Neutrophil (primary cell): ENCODE results near the gene GLIS1.

Experiments
- H3K27ac ChIP-seq: fragments of 200-600 bp; sonication (generic); 2 replicates; pipeline ENCODE4 v1.5.1; 2016; ENCODE audit warnings: mild to moderate bottlenecking, moderate library complexity
- H3K27me3 ChIP-seq: fragments of 200-600 bp; sonication (generic); 2 replicates; pipeline ENCODE4 v1.6.0; 2016; ENCODE audit warnings: mild to moderate bottlenecking
- H3K36me3 ChIP-seq: fragments of 200-600 bp; sonication (generic); 2 replicates; pipeline ENCODE4 v1.5.1; 2017
- H3K4me1 ChIP-seq, 2 experiments: fragments of 200-600 bp in 1 of 2; sonication (generic) in 1 of 2; 1 replicate in 1 of 2; 2 replicates in 1 of 2; pipeline versions ENCODE4 v1.5.1 to v1.6.1; 2013 to 2016; ENCODE audit warnings: low read depth in 1 of 2, low read length in 1 of 2, mild to moderate bottlenecking in 1 of 2, moderate library complexity in 1 of 2; ENCODE audit not compliant: control insufficient read depth in 1 of 2, insufficient read depth in 1 of 2
- H3K4me3 ChIP-seq, 2 experiments: fragments of 200-600 bp in 1 of 2; sonication (generic) in 1 of 2; 1 replicate in 1 of 2; 2 replicates in 1 of 2; pipeline ENCODE4 v1.5.1; 2013 to 2016; ENCODE audit warnings: low read depth in 1 of 2, low read length in 1 of 2, mild to moderate bottlenecking in 1 of 2, moderate library complexity in 1 of 2
- H3K9me3 ChIP-seq: fragments of 200-600 bp; sonication (generic); 2 replicates; pipeline ENCODE4 v1.5.1; 2016
- CTCF ChIP-seq: fragments of 200-600 bp; sonication (generic); IDR thresholded peaks from 2 replicates; pipeline ENCODE4 v1.5.1; 2016; ENCODE audit warnings: antibody characterized with exemption

GLIS1 gene

GRCh38 chr1:53689223-53689622, 49.7 kb downstream of the GLIS1 start:
- Histone ChIP-seq H3K4me3 (no peak overlapping the region), H3K27ac (no peak overlapping the region), H3K36me3 (no peaks in the 10 kb centered on the region), H3K27me3 (peaks cover 20% of the 10 kb centered on the region), H3K9me3 (no peaks in the 10 kb centered on the region), H3K4me1 (no peaks in the 10 kb centered on the region)
- TF ChIP-seq CTCF, result no peak

GRCh38 chr1:53688381-53689102, 50.4 kb downstream of the GLIS1 start:
- H3K9me3 ChIP-seq, result no peaks in the 10 kb centered on the region
- TF ChIP-seq CTCF, result no peak
- H3K4me3 ChIP-seq, result no peak overlapping the region
- H3K36me3 ChIP-seq, result no peaks in the 10 kb centered on the region
- no peaks in the 10 kb centered on the region for H3K4me1 ChIP-seq
- H3K27ac ChIP-seq, result no peak overlapping the region
- H3K27me3 ChIP-seq, result peaks cover 20% of the 10 kb centered on the region

GRCh38 chr1:53687901-53688300, 51.1 kb downstream of the GLIS1 start:
- no peaks in the 10 kb centered on the region for H3K4me1 ChIP-seq
- TF ChIP-seq CTCF, result no peak
- no peaks in the 10 kb centered on the region for H3K9me3 ChIP-seq
- H3K27me3 ChIP-seq, result peaks cover 20% of the 10 kb centered on the region
- no peak overlapping the region for H3K27ac ChIP-seq
- H3K36me3 ChIP-seq, result no peaks in the 10 kb centered on the region
- no peak overlapping the region for H3K4me3 ChIP-seq

- Histone ChIP-seq H3K36me3 (no peaks in the 10 kb centered on the region), H3K4me3 (no peak overlapping the region), H3K27ac (no peak overlapping the region), H3K4me1 (peaks cover 0 to under 1% of the 10 kb centered on the region in 2 experiments), H3K9me3 (no peaks in the 10 kb centered on the region), H3K27me3 (peaks cover 20% of the 10 kb centered on the region)
- TF ChIP-seq CTCF, result no peak
Observed at GRCh38 chr1:53687426-53687825, 51.5 kb downstream of the GLIS1 start.

GRCh38 chr1:53686965-53687267, 52.0 kb downstream of the GLIS1 start:
- no peak for TF ChIP-seq CTCF
- no peaks in the 10 kb centered on the region for H3K36me3 ChIP-seq
- H3K9me3 ChIP-seq, result no peaks in the 10 kb centered on the region
- no peak overlapping the region for H3K27ac ChIP-seq
- no peak overlapping the region for H3K4me3 ChIP-seq
- peaks cover 5% of the 10 kb centered on the region in 2 experiments for H3K4me1 ChIP-seq
- H3K27me3 ChIP-seq, result peaks cover 20% of the 10 kb centered on the region
